GM12873 (cell line): ENCODE measurements around the gene ARGLU1.

ENCODE experiments used
- TF ChIP-seq, protein P1 (sequence below): IDR thresholded peaks from 2 replicates; pipeline ENCODE4 v1.5.1; 2012; ENCODE audit warnings: low read depth, mild to moderate bottlenecking, moderate library complexity, low read length, control low read depth; ENCODE audit not compliant: insufficient read depth; ENCODE audit errors: missing control alignments

Gene ARGLU1

DNA sequence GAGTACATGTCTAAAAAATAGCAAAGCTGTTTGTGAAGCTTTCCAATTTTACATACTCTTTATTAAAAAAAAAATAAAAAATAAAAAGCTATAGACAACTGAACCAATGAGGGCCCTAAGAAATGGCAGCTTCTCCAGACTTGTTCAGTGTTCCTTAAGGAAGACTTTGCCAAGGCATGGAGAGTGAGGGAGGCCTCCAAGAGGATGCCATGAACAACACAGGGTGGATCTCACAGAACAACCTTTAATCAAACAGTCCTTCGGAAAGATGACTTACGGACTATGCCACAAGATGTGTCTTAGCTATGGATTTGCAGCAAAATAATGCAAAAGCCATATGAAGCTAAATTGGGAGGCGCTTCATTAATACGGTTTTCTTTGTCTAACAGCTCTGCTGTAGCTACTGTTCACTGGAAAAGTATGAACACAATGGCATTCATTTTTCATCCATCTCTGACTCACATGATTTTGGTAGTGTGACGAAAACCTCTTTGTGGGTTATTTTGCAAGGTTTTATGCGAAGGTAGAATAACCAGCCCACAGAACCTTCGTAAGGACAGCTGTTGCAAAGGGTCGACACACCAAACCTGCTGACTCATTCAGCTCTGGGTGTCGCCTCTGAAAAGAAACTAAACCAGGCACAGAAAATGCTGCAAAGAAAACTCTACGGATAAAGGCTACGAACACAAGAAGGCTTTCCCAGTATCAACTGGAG lies 60.2 kb downstream of the ARGLU1 start:
- TF ChIP-seq, protein P1, sequence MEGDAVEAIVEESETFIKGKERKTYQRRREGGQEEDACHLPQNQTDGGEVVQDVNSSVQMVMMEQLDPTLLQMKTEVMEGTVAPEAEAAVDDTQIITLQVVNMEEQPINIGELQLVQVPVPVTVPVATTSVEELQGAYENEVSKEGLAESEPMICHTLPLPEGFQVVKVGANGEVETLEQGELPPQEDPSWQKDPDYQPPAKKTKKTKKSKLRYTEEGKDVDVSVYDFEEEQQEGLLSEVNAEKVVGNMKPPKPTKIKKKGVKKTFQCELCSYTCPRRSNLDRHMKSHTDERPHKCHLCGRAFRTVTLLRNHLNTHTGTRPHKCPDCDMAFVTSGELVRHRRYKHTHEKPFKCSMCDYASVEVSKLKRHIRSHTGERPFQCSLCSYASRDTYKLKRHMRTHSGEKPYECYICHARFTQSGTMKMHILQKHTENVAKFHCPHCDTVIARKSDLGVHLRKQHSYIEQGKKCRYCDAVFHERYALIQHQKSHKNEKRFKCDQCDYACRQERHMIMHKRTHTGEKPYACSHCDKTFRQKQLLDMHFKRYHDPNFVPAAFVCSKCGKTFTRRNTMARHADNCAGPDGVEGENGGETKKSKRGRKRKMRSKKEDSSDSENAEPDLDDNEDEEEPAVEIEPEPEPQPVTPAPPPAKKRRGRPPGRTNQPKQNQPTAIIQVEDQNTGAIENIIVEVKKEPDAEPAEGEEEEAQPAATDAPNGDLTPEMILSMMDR, result no peak

- TF ChIP-seq, protein P1, result no peak
Measured at GRCh38 chr13:106506286-106506685, 61.7 kb downstream of the ARGLU1 start.

DNA sequence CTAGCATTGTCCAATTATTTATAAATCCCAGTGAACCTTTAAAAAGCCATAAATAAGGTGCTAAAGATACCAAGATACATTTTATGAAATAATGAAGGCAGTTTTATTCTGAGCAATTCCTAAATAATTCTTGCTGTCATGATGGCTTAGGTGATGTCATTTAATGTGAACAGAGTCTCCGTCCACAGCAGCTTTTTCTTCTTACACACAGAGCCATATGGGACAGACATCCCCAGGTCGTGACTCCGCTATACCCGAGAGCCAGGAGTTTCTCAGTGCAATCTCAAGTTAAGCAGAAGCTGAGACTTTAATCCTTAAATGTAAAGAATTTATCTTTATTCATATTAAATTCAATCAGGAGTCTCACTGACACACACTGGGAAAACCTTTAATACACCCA lies 62.2 kb downstream of the ARGLU1 start:
- TF ChIP-seq, protein P1, result no peak

- TF ChIP-seq, protein P1, result no peak
Measured at GRCh38 chr13:106505295-106505694, 62.6 kb downstream of the ARGLU1 start.

- TF ChIP-seq, protein P1, result no peak
Measured at GRCh38 chr13:106503730-106504453, 64.0 kb downstream of the ARGLU1 start.

GRCh38 chr13:106503272-106503671 lies 64.7 kb downstream of the ARGLU1 start:
- TF ChIP-seq, protein P1, result no peak

DNA sequence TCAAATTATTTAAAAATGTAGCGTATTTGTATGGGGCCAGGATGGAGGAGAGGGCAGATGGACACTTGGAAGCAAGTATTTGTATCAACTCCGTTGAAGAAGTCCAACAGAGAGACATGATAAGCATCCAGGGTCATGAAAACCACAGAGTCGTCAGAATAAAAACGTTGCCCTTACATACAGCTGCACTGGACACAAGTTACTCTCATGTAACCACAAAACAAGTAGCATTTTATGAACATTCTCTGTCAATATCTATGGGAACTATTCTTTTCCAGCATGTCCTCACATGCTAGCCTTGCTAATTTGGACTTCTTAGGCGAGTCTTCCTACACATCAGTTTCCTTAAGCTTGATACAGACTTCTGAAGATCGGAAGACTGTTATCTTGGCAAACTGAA lies 67.5 kb downstream of the ARGLU1 start:
- TF ChIP-seq, protein P1, result no peak
